Islet of Langerhans (tissue), 1 donor: ENCODE measurements around the gene FGF12.
A peak's percentile ranks its signal among the peaks of the same experiment; 100 is the strongest.

Experiments used
- FAIRE-seq: peaks from one replicate; lab custom pipeline; 2011; peaks lifted over from hg19 to GRCh38; lab: Jason Lieb, UNC

The FGF12 gene

GRCh38 chr3:192494174-192494573, 233.2 kb downstream of the FGF12 start:
- FAIRE-seq, result no peak

GRCh38 chr3:192490720-192491119, 236.6 kb downstream of the FGF12 start:
- no peak for FAIRE-seq

- no peak for FAIRE-seq
Observed at GRCh38 chr3:192489579-192489978, 237.8 kb downstream of the FGF12 start.

- FAIRE-seq, result peak; percentile 93
Observed at GRCh38 chr3:192487033-192487432, 240.3 kb downstream of the FGF12 start.

GRCh38 chr3:192482809-192483208, 244.5 kb downstream of the FGF12 start:
- peak; percentile 9 for FAIRE-seq

- FAIRE-seq, result no peak
Observed at GRCh38 chr3:192482391-192482790, 244.9 kb downstream of the FGF12 start.

GRCh38 chr3:192481638-192482037, 245.7 kb downstream of the FGF12 start:
- FAIRE-seq, result no peak

GRCh38 chr3:192467230-192468140, 259.9 kb downstream of the FGF12 start:
- peak; percentile 97 for FAIRE-seq

- no peak for FAIRE-seq
Observed at GRCh38 chr3:192449036-192449435, 278.3 kb downstream of the FGF12 start.

GRCh38 chr3:192445770-192446644, 281.3 kb downstream of the FGF12 start:
- no peak for FAIRE-seq

- FAIRE-seq, result no peak
Observed at GRCh38 chr3:192444791-192445106, 282.6 kb downstream of the FGF12 start.

- peak; percentile 98 for FAIRE-seq
Observed at GRCh38 chr3:192444096-192444790, 283.1 kb downstream of the FGF12 start.

- FAIRE-seq, result no peak
Observed at GRCh38 chr3:192435241-192435640, 292.1 kb downstream of the FGF12 start.

GRCh38 chr3:192434186-192434585, 293.2 kb downstream of the FGF12 start:
- FAIRE-seq, result no peak

GRCh38 chr3:192433704-192434103, 293.6 kb downstream of the FGF12 start:
- no peak for FAIRE-seq

- FAIRE-seq, result peak; percentile 94
Observed at GRCh38 chr3:192422997-192423342, 304.4 kb downstream of the FGF12 start.

- FAIRE-seq, result no peak
Observed at GRCh38 chr3:192422321-192422996, 304.9 kb downstream of the FGF12 start.

GRCh38 chr3:192419312-192419711, 308.0 kb downstream of the FGF12 start:
- no peak for FAIRE-seq

GRCh38 chr3:192417559-192418055, 309.7 kb downstream of the FGF12 start:
- FAIRE-seq, result no peak

GRCh38 chr3:192417017-192417416, 310.3 kb downstream of the FGF12 start:
- FAIRE-seq, result no peak

- FAIRE-seq, result no peak
Observed at GRCh38 chr3:192413461-192413860, 313.9 kb downstream of the FGF12 start.

- no peak for FAIRE-seq
Observed at GRCh38 chr3:192410684-192410960, 316.7 kb downstream of the FGF12 start.
